OCI-LY7 (cell line): Measurements from ENCODE around the gene KRT80.

Experiments used
- EZH2phosphoT487 ChIP-seq: fragments of 200-600 bp; sonication (generic); IDR thresholded peaks from 2 replicates; pipeline ENCODE4 v1.6.1; 2018; ENCODE audit warnings: low read depth, borderline replicate concordance, mild to moderate bottlenecking, mixed run types, antibody characterized with exemption, low read length, moderate library complexity, mixed read lengths
- TF ChIP-seq, protein P1 (sequence below): fragments of 200-600 bp; sonication (generic); conservative IDR thresholded peaks from 2 replicates; pipeline ENCODE4 v1.5.1; 2014; ENCODE audit warnings: mild to moderate bottlenecking, antibody characterized with exemption, low read length, moderate library complexity, mixed read lengths

DNA sequence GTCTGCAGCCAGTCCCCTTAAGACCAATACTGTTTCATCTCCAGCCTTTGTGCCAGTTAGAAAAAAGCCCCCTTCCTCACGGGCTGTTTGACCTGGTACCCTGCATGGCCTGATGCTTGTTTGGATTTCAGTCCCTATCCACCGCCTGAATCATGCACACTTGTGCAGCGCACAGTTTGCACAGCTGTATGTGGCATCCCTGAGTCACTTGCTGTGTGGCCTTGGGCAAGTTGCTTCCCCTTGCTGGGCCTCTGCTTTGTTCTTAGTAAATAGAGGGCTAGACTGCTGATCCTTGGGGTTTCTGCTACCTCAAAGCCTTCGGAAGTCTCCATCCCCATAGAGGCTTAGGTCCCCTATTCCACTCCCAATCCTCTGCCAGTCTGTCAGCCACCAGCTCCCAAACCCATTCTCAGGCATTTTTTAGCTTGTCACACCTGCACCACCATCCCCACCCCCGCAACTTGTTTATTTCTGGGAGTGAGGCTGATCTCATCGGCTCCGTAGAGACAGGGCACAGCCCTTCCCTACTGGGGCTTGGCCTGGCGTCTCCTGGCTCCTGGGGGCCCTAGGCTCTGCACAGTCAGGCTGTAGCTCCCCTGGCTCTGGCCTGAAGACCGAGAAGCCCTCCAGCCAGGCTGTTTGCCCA lies 8.8 kb downstream of the KRT80 start:
- TF ChIP-seq, protein P1, sequence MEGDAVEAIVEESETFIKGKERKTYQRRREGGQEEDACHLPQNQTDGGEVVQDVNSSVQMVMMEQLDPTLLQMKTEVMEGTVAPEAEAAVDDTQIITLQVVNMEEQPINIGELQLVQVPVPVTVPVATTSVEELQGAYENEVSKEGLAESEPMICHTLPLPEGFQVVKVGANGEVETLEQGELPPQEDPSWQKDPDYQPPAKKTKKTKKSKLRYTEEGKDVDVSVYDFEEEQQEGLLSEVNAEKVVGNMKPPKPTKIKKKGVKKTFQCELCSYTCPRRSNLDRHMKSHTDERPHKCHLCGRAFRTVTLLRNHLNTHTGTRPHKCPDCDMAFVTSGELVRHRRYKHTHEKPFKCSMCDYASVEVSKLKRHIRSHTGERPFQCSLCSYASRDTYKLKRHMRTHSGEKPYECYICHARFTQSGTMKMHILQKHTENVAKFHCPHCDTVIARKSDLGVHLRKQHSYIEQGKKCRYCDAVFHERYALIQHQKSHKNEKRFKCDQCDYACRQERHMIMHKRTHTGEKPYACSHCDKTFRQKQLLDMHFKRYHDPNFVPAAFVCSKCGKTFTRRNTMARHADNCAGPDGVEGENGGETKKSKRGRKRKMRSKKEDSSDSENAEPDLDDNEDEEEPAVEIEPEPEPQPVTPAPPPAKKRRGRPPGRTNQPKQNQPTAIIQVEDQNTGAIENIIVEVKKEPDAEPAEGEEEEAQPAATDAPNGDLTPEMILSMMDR, result no peak
- no peak for TF ChIP-seq EZH2phosphoT487
